ENCODE results near the gene GAMT. TPM values are rescaled to one million over a fixed set of nuclear protein-coding genes. Genes with fewer than 3 reads are reported as not detected.

Gene GAMT
- total RNA-seq, 3 donors from 2014 or later: 1.6 to 7.0 (median 2.1) TPM

DNA sequence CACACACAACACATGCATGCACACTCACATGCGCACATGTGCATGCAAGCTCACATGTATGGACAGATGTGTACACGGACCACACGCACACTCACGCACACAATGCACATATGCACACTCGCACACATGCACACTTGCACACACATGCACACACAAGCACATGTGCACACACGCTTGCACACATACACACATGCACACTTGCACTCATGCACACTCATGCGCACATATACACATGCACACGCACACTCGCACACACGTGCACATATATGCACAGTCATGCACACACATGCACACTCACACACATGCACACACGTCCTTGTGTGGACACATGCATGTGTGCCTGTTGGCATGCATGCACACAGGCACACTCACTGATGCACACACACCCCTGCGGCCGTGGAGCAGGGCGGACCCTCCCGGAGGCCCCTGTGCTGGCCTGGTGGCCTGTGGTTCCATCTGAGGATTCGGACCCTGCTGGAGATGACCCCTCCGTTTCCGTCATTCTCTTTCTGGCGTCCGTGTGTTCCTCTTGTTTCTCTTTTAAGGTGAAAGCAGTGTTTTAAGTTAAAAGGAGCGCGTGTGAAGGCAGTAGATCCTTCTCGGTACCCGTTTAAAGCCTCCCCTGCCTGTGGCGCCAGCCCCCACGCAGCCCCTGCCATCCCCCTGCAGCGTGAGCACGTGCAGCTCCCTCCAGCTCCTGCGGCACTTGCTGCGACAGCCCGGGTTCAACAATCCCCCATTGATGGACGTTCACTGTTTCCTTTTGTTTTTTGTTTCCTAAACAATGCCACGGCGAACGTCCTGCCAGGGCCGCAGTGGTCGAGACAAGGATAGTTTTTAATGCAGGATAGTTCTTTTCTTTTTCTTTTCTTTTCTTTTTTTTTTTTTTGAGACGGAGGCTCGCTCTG is 12.1 kb downstream of the GAMT start:
- intact Hi-C loops (cut with DNase I, micrococcal nuclease): no loop called here
- DNase-seq (no peak), ATAC-seq (no peak)
- peaks cover 11% of the 10 kb centered on the region for H3K4me1 ChIP-seq (ENCODE audit: low read depth)
- TF ChIP-seq CTCF (IDR thresholded peaks at IDR 0.05): no peak
- peaks cover 3% of the 10 kb centered on the region for H3K36me3 ChIP-seq (ENCODE audit: low read depth)
- H3K4me3 ChIP-seq: no peak overlapping the region
- no peaks in the 10 kb centered on the region for H3K9me3 ChIP-seq

GRCh38 chr19:1388637-1389026 is 12.7 kb downstream of the GAMT start:
- Histone ChIP-seq H3K4me1 (ENCODE audit: low read depth) (peaks cover 11% of the 10 kb centered on the region), H3K36me3 (ENCODE audit: low read depth) (peaks cover 3% of the 10 kb centered on the region), H3K9me3 (no peaks in the 10 kb centered on the region), H3K4me3 (no peak overlapping the region)
- TF ChIP-seq CTCF (IDR thresholded peaks at IDR 0.05): no peak
- no peak for DNase-seq
- intact Hi-C loops (cut with DNase I, micrococcal nuclease): no loop called here
- no peak for ATAC-seq

DNA sequence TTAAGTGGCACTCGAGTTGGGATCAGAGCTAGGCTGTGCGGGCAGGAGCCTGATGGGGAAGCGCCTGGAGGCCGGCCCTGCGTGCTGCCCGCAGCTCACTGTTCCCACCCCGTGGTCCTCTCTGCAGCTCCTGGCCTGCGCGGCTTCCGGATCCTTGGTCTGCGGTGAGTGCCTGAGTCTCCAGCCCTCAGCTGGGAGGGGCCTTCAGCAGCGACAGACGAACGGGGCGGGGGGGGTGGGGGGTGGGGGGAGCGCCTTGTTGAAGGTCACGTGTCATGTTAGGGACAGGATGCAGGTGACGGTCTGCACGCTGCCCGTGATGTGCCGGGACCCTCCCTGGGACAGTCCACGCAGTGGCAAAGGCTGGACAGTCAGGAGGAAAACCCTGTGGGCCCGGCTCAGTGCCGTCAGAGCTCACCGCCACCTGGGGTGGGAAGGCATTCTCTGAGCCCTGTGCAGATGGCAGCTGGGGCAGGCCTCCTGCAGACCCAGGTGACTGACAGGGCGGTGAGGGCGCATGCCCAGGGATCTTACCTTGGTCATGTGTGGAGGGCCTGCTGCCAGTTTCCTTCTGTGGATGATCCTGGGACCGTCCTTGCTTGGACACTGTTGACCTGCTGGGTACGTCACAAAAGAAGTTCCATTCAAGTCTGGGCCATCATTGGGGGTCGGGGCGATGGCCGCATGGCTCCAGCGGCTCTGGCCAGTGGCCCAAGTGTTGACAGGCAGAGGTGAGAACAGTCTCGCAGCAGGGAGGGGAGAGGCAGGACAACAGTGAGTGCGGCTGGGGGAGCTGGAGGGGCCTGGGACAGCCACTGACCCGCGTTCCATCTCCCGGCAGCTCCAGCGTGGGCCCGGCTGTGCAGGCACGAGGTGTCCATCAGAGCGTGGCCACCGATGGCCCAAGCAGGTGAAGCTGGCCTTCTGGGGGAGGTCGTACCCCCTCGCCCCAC is 13.4 kb downstream of the GAMT start:
- intact Hi-C loops (cut with DNase I, micrococcal nuclease): no loop called here
- H3K4me1 ChIP-seq (ENCODE audit: low read depth): peaks cover 11% of the 10 kb centered on the region
- ATAC-seq (no peak), DNase-seq (no peak)
- no peaks in the 10 kb centered on the region for H3K9me3 ChIP-seq
- TF ChIP-seq CTCF (IDR thresholded peaks at IDR 0.05): no peak
- H3K4me3 ChIP-seq: no peak overlapping the region
- H3K36me3 ChIP-seq (ENCODE audit: low read depth): peaks cover 3% of the 10 kb centered on the region

- intact Hi-C loops (cut with DNase I, micrococcal nuclease): no loop called here
These were observed 14.2 kb downstream of the GAMT start for GRCh38 chr19:1386945-1387683.

More at GRCh38 chr19:1386945-1387683, 14.2 kb downstream of the GAMT start:
- ATAC-seq: no peak
- no peaks in the 10 kb centered on the region for H3K9me3 ChIP-seq
- DNase-seq: no peak
- peaks cover 11% of the 10 kb centered on the region for H3K4me1 ChIP-seq (ENCODE audit: low read depth)
- H3K36me3 ChIP-seq (ENCODE audit: low read depth): no peaks in the 10 kb centered on the region
- no peak for TF ChIP-seq CTCF (IDR thresholded peaks at IDR 0.05)
- H3K4me3 ChIP-seq: no peak overlapping the region

All from mucosa of descending colon (tissue), 3 donors.